Activated T-cell treated with anti-CD3 and anti-CD28 coated beads for 1 hour (primary cell): ENCODE measurements around the gene CD247.

Experiments
- DNase-seq: peaks from one replicate; pipeline ENCODE4 v3.0.0-alpha.2; 2020; ENCODE audit warnings: low read depth

The CD247 gene

DNA sequence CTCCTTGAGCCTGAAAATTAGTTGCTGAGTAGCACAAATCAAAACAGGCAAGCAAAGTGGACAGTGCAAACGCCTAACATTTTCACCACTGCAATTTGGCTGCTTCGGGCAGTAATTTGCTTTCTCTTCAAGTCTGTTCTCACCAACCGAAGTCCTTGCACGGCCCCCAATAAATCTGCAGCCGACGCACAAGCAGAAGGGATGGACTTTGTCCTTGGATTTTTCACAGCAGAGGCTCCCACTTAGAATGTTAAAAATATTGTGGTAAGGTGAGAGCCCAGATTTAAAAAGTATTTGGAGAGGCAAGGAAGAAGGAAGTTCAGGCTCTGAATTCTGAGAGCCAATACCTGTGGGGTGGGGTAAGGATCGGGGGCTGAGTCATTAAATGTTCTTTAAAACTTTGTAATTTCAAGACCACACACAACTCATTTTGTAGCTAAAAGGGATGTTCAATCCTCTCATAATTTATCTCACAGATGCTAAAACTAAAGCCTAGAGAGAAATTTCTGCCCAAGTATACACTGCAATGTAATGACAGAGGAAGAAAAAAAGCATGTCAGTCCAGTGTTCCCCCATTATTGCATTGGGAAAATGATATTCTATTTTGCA, 6.2 kb downstream of the CD247 start:
- no peak for DNase-seq

GRCh38 chr1:167511374-167511986, 6.8 kb downstream of the CD247 start:
- DNase-seq, result no peak

DNA sequence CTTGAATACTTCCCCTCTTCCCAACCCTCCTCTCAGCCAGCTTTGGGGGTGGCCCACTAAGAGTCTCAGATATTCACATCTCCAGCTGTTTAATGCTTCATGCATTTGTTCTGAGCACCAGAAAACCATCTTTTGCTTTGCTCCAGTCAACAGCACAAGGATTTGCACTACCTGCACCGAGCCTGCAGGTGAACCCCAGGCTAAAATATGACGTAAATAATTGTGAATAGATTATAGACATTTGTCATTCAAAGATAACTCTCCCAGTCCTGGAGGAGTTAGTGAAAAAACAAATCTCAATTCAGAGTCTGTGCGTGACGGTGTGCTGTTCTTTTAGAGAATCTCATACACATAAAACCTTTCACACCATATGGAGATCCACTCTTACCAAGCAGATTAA, 7.4 kb downstream of the CD247 start:
- no peak for DNase-seq

DNA sequence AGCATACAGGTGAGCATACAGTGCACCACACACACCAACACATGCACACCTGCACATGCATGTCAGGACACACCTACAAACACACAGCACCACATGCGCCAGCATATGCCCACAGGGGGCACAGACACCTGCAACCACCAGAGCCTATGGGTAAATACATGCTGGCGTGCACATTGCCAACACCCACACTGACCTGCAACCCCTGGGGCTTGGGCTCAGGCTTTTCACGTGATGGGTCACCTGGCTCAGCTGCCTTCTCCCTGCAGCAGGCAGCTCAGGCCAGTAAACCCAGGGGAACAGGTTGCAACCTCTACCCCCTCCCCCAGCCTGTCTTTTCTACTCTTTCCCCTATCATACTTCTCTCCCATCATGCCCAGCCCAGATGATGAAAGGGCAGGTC, 8.1 kb downstream of the CD247 start:
- DNase-seq, result no peak

DNA sequence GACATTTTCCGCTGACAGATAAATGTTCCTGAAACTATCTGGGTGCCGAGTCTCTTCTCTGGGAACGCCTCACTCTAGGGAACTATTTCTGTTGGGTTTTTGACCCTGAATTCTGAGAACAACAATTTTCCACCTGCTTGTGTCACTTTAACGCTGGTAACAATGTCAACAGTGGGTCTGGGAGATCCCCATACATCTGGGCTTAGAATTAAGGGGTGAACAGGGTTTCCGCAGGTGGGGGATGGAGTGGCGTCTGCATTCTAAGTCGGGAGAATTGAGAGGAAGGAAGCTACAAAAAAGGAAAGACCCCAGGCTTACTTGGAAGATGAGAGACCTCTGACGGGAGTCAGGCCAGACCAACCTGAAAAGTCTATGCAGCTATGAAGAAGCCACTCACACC, 8.7 kb downstream of the CD247 start:
- DNase-seq, result no peak

DNA sequence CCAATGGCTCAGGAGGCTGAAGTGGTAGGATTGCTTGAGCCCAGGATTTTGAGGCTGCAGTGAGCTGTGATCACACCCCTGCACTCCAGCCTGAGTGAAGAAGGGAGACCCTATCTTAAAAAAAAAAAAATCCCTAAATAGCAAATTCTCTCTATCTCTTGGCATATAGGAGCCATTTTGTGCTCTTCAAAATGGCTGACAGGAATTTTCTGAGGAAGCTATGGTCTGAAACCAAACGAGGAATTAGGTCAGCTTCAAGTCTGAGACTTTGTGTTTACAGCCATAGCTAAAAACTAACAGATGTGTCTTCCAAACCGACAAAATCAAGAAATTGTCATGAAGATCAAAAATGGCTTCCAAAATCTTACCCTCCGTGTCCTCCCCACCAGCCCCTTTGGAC, 10.6 kb downstream of the CD247 start:
- DNase-seq, result no peak

DNA sequence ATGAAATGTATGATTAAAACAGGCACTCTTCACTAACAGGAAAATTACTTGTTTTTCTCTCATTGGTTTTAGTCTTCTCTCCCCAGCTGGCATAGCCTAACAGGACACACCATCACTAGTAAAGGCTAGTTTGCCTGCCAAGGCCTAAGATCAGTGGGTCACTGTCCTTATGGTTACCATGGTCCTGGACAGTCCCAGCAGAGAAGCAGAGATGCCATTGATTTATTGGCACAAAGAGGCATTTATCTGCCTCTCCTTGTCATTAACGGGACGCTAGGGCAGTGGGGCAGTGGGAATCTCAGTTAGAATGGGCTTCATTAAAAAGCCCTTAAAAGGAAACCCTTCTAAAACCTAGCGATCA, 13.9 kb downstream of the CD247 start:
- no peak for DNase-seq

GRCh38 chr1:167503626-167504466, 14.5 kb downstream of the CD247 start:
- no peak for DNase-seq

GRCh38 chr1:167502719-167503462, 15.4 kb downstream of the CD247 start:
- no peak for DNase-seq

- DNase-seq, result no peak
Observed at GRCh38 chr1:167502192-167502551, 16.2 kb downstream of the CD247 start.

- no peak for DNase-seq
Observed at GRCh38 chr1:167501515-167502191, 16.7 kb downstream of the CD247 start.

- DNase-seq, result no peak
Observed at GRCh38 chr1:167500283-167500860, 18.0 kb downstream of the CD247 start.

DNA sequence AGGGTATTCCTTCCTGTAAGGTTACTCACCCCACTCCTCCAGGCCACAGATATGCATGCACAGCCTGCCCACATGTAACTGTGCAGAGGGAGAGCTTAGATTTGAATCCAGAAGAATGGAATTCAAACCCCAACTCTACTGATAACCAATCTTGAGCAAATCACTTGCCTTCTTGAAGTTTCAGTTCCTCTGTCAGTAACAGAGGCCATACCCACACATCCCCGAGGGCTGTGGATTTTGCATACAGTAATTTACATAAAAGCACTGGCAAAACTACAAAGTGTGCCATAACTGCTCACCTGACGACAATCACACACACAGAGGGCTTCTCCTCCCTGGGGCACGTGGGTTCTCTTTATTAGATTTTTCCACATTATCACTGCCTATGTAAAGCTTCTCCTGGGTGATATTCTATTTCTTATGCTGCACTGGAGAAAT, 18.6 kb downstream of the CD247 start:
- DNase-seq, result no peak

GRCh38 chr1:167499106-167499505, 19.2 kb downstream of the CD247 start:
- DNase-seq, result no peak

DNA sequence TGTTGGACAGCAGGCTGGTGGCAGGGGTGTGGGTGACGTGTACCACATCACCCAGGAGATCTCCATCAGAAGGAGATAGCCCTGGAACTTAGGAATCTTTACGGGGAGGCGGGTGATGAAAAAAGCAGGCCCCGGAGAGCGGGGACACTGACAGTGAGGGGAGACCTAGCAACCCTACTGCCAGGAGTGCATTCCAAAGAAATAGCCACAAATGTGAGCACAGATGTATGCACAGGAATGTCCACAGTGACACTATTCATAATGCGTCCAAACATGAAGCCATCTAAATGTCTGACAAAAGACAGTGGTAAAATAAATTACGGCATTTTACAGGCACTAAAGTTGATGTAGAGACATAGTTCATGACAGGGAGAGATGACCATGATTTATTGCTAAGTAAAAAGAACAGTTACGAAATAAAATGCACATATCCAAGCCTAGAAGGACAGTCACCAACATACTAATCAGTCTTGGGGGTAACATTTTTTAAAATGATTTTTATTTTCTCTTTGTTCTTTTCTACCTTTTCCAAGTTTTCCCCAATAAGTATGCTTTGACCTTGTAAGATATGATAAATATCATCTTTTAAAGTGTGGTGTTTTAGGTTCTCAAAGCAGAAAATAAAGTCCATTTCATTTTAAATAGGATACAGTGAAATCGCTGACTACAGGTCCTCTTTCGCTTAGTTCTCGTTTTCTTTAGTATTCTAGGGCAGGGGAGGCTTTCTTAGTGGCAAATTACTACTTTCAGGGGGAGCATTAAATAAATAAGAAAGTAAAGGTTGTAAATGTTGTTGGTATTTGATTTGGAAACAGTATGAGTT, 21.3 kb downstream of the CD247 start:
- DNase-seq, result no peak

GRCh38 chr1:167493372-167493771, 25.0 kb downstream of the CD247 start:
- no peak for DNase-seq

GRCh38 chr1:167492481-167492910, 25.8 kb downstream of the CD247 start:
- DNase-seq, result no peak

- no peak for DNase-seq
Observed at GRCh38 chr1:167491586-167492461, 26.5 kb downstream of the CD247 start.

DNA sequence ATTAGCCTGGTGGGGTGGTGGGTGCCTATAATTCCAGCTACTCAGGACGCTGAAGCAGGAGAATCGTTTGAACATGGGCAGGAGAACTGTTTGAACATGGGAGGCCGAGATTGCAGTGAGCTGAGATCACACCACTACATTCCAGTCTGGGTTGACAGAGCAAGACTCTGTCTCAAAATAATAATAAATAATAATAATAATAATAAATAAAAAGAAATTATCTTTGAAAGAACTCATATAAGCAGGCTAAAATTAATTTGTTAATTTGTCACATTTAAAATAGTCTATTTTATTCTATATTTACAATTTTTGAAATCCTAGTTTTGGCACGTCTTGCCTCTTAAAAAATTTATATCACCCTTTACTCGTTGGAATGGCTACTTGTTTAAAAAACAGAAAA, 27.6 kb downstream of the CD247 start:
- no peak for DNase-seq
